GM21529 (cell line): ENCODE results near the gene RAP1A.

ENCODE experiments used
- ATAC-seq: cut with Tn5 transposase; IDR thresholded peaks from one replicate; pipeline ENCODE4 v1.9.1; 2021; ENCODE audit not compliant: unreplicated experiment

The RAP1A gene

DNA sequence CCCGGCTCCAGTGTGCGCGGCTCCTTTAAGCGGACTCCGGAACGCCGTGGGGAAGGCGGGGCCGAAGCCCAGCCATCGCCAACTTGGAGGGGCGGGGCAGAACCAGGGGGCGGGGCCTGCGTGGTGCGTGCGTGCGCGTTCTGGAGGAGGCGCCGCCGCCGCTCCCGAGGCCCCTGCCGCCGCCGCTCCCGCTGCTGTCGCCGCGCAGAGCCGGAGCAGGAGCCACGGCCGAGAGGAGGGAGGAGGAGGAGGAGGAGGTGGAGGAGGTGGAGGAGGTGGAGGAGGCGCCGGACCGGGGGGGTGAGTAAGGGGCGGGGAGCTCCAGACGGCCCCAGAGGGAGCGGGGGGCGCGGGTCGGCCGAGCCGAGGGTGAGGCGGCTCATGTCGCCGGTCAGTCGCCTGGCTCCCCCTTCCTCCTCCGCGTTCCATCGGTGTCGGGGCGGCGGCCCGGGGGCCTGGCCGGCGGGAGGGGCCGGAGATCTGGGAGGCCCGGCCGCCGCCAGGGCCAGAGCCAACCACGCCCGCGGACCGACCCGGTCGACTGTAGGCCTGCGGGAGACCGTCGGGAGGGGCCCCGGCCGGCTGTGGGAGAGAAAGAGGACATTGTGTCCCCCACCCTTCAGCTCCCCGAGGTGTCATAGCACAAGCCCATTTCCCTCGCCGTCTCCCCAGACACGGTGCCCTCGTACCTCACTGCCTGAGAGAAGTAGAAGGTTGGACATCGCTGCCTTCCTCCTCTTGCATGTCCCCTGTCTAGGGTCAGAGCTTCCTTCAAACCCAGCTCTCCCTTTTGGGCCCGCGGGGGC is at the start of gene RAP1A:
Gene RAP1A, plus strand, starts transcription at position 155 of the 806 bp plus-strand sequence. CDS start 71,572 bp downstream, outside the sequence.
- peak; percentile 46 for ATAC-seq

DNA sequence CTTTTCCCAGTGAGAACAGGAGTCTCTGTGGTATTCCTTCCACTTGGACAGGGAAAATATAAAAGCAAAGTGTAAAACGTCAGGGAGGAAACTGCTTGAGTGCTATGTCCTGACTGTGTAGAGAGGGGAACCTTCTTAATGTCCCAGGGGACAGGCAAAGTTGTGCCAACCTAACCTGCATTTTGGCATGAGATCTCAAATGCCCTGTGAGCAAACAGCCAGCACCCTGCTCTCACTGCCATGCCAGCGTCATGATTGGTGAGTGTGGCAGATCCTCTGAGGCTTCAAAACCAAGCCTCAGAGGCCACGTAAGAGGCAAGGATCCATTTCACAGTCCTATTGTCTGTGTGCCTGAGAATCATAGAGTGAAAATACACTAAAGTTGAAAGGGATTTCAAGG is 49.7 kb upstream of the RAP1A start:
- no peak for ATAC-seq

DNA sequence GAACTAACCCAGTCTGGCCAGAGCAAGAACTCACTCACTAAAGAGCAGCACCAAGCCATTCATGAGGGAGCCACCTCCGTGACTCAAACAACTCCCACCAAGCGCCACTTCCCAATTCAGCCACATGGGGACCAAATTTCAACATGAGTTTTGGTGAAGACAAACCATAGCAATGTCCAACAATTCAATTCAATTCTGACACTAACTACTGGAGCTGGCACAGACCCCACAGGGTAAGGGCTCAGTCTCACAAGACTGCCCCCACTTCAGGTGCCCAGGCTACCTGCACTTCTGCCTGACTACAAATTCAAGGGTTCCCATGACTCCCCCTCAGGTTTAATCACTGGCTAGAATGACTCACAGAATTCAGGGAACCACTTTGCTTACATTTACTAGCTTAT is 48.8 kb upstream of the RAP1A start:
- ATAC-seq = peak; percentile 51

DNA sequence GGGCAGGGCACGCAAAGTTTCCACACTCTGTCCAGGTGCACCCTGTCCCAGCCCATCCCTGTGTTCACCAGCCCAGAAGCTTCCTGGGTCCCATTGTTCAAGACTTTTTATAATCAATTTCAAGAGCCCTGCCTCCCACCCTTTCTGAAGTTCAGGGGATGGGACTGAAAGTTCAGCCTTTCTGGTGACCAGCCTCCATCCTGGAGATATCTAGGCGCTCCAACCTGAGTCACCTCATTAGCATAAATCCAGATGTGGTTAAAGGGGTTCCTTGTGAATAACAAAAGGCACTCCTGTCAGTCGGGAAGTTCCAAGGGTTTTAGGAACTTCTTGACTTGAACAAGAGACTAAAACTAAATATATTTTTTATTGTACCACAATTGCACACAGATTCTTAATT is 48.4 kb upstream of the RAP1A start:
- ATAC-seq = no peak

DNA sequence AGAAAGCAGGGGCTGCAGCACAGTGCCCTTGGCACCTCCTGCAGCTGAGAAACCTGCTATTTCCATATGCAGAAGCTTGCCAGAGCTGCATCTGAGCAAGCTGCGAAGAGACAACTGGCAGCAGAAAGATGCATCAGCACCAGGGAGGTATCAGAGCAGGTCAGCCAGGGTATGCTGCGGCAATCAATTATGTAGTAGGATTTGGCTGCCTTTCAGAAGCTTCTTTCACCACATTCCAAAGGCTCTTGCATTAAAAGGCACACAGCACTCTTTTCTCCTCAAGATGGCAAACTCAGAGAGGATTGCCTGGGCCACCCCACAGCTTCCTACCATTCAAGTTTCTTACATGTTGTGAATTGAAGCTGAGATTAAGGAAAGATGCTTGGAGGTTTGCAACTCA is 47.6 kb upstream of the RAP1A start:
- ATAC-seq = no peak

DNA sequence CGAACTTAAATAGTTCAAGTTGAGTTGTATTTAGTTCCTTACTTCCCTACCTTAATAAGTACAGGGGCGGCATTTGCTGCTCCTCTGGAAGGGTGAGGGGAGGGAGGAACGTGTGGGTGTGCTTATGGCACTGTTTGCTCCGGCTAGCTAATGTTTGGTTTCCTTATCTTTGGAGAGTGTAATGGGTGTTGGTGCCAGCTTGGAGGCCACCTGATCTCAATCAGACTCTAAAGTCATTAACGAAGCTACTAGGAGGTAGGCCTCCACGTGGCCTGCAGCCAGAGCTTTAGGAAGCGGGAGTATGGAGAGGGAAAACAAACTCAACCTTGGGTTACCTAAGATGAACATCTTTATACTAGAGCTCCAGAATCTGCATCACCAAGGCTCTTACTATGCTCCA is 43.0 kb upstream of the RAP1A start:
- ATAC-seq = no peak

DNA sequence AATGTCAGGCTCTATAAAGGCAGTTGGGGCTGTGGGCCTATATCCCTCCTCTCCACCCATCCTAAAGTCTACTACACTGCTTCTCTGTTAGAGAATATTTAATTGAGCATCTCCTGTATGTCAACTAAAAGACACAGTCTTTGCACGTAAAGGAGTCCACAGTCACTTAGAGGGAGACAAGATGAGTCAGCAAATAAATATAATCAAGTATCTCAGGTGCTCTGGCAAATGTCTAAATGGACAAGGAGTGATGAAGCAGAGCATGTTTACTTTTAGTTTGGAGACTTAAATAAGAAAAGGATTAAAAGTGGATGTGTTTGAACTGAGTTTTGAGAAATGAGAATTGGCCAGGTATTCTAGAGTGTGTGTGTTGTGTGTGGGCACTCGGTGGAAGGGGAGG is 41.8 kb upstream of the RAP1A start:
- ATAC-seq = no peak

DNA sequence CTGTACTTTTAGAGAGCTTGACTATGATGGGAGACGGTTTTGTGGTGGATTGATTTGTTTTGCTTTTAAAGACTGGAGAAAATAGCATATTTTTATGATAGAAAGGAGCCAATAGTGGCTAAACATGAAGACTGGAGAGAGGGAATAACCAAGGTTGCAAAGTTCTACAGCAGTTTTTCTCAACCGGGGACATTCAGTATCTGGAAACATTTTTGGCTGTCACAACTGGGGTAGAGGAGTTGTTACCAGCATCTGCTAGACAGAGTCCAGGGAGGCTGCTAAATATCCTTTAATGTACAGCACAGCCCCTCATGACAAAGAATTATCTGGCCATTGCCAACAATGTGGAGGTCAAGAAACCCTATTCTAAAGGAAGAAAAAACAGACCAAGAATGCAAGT is 38.4 kb upstream of the RAP1A start:
- ATAC-seq = no peak

DNA sequence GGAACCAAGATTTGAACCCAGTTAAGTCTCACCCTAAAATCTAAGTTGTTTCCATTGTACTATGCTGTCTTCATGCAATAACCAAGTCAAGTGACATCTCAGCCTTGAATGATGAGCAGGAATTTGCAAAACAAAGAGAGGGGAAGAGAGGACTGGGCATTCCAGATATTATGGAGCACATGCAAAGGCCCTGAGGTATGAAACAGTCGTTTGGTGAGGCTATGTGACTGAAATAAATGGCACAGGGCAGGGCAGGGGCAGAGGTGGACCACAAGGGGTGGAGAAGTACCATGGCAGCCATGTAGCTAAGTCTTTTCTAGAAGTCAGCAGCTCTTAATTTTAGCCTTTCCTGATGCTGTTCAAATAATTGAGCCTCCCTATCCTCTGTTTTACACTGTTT is 37.6 kb upstream of the RAP1A start:
- ATAC-seq = no peak

DNA sequence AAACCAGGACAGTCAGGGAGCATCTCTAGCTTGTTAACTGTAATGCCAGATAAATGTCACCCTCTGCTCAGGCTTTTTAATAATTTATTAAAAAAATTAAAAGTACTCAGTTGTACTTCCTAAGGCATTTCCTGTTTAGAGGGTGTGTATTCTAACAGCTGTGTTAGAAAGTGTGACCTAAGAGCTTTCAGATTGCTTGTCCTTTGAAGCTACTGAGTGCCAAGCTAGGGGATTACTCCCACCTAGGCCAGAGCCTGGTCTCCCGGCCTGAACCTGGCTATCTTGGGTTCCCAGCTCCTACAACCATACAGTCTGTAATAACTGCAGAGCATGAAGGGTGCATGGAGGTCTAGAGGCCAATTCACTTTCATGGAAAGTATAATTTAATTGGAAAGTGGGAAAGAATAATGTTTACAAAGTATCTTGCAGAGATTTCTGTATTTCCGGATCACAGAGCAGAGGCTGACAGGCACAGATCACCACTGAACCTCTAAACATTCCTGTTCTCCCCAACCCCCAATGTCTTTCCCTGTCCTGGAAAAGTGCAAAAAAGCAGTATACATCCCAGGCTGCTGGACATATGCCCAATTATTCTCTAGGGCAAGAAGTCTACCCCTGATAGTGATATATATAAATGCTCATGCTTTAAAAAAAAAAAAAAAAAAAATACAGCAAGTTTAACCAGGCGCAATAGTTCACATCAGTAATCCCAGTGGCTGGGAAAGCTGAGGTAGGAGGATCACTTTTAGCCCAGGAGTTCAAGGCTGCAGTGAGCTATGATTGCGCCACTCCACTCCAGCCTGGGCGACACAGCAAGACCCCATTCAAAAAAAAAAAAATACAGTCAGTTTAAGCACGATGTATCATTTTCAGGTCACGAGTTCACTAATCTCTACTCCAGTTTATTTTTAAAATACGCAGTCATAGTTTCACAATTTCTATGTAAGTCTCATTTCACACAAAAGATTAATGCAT is 36.7 kb upstream of the RAP1A start:
- ATAC-seq = no peak

DNA sequence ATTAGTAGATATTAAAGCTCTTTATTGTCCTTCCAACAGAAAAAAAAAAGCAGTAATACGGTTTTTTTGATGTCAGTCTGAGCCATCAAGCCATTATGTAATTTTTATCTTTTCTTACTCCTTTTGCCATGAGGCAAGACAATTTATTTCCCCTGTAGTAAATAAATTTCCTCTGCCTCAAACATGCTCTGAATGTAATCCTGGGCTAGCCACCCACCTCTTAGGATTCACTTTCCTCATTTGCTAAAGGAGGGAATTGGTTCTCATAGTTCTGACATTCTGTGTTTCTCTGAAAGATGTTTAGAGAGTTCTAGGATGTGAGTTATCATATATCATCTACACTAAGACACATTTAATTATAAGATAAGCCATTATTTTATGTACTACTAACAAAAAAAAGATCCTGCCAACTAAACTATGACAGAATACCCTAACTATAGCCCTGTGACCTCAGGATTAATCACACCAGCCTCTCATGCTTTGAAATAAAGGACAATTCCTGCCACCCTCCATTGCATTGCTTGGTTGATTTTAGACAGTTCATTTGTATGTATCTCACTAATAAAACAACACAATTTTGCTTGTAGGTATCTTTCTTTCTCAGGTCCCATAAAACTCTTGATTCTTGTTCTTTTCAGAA is 34.0 kb upstream of the RAP1A start:
- no peak for ATAC-seq

DNA sequence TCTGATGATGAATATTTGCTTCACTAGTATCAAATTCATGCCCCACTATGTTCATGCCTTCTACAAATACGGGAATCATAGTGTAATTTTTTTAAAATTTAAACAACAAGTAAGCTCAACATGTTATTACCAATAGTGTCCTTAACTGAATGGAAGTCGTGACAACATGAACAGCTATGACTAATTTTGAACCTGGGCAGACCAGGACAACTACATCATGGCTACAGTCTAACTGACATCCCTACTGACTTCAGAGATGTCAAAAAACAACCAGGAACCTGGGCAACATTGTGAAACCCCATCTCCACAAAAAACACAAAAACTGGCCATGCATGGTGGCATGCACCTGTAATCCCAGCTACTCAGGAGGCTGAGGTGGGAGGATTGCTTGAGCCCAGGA is 33.5 kb upstream of the RAP1A start:
- ATAC-seq = no peak

DNA sequence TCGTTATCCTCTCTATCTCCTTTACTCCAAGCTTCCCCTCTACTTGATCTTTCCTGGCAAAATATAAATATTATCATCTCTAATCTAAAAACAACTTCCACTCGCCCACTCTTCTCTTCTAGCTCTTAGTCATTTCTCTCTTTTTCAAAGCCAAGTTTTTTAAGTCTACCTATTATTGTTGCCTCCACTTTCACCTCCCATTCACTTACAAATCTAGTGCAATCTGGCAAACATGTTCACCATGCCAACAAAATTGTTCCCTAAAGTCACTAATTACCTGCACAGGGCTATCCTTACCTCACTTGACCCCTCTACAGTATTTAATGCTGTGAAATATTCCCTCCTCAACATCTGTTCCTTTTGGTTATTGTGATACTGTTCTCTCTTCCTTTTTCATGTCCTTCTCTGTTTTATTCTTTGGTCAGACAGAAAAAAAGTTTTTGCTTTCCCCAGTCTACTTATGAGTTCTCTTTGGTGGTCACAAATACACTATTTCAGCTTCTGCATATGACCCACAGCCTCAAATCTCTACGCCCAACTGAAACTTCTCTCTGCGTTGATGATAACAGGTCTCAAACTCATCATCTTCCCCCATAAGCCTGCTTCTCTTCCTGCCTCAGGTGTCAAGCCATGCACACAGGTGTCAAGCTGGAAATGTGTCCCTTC is 31.9 kb upstream of the RAP1A start:
- ATAC-seq = no peak

DNA sequence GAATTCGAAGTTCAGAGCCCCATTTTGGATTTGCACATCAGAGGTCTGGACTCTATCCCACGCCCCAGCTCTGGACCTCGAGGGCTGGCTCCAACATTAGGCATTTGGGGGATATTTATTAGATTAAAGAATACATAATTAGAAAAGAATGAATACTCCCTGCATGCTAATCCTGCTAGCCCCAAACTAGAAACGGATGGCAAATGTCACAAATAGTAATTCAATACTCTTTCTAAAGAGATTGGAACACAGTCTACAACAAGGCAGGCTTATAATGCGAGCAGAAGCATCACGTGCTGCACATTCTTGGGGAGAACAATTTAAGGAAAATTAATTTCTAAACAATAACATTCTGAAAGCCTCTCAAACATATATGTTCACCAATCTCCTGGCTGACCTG is 27.7 kb upstream of the RAP1A start:
- no peak for ATAC-seq

DNA sequence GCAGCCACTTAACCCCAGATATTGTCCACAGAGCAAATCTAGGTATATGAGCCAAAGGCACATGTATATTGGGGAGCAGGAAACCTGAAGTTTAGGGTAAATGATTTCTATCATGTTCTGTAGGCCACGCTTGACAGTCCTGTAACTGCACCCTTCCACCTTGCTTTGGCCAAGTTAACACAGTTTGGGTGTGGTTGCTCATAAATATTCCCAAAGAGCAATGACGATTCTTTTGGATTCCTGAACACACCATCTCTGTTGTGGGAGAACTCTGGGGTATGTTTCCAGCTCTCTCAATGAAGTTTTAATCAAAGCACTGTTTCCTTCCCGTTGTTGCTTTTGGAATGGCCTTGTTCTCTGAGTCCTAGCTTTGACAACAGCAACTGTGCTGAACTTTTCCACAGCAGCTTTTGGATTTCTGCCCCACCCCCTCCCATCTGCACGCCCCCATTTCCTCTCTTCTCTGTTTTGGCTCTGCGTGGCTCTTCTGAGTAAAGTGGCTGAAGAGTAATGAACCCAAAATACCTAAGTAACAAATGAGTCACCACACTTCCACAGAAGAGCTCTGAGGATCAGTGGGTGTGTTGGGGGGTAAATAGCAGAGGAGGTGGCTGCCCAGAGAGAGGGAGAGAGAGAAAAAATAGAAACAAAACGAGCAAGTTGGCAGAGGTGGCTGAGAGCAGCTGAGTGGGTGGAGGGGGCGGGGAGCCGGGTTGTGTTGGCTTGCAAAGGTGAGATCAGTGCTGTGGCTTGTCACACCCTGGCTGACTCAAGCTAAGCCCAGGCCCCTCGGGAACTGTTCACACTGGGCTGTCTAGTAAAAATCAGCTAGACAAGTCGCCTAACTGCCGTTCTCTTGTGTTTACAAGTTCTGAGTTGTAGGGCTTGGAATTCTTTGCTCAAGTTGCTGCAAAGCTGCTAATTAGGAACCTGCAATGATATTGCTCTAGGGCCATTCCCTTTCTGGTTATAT is 26.9 kb upstream of the RAP1A start:
- peak; percentile 81 for ATAC-seq

DNA sequence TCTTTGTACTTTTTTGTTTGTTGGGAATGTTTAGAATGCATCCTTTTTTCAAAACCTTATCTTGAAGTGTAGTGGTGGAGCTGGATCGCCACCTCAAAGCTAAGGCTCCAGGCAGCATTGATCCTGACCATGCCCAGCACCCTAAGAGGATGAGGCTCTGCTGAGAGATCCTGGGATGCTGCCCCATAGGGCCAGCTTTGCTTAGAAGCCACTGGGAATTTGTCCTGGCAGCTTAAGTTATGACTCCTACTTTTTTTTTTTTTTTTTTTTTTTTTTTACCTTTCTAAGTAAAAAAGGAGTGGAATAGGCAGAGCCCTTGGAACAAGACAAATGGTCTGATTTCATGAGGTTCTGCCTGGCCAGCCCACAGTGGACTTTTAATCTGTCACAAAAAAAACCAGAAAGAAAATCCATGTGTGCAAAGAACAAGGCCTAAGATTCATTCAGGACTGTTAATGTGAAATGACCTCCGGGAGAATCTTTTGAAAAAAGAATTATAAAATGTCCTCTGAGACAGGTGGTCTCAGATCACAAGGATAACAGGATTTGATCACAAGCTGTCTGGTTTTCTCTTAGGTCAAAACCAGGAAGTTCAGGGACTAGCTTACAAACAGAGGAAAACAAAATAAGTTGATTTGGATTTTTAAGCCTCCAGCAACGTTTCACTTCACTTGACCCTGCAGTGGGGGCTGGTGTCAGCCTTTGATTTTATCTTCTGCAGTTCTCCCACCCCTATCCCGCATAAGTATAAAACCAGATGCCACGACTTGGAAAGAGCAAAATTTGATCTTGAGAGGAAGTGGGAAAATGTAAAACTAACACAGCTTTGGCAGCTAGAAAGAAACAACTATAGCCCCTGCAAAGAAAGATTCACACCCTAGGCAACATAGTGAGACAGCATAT is 25.9 kb upstream of the RAP1A start:
- no peak for ATAC-seq

DNA sequence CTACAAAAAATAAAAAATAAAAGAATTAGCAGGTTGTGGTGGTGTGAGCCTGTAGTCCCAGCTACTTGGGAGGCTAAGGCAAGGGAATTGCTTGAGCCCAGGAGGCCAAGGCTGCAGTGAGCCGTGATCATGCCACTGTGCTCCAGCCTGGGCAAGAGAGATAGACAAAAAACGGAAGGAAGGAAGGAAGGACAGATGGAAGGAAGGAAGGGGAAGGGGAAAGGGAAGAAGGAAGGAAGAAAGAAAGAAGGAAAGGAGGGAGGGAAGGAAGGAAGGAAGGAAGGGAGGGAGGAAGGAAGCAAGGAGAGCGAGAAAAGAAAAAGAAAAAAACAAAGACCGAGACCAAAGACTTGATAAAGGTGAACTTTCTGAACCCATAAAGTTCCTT is 25.3 kb upstream of the RAP1A start:
- no peak for ATAC-seq

DNA sequence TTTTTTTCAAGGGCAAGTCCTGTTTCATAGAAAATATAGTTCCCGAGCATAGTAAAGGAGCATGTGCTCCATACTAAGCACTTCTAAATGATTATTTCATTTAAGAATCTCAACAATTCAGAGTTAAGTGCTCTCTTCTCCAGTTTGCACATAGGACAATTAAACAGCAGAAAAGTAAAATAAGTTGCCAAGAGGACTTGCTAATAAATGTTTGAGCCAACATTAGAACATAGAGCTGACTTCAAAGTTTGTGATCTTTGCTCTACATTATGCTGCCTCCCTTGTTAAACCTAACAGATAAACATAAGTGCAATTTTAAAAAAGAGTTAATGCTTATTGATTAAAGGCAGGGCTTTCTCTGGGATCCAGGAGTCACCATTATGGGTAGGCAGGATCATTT is 23.8 kb upstream of the RAP1A start:
- ATAC-seq = no peak

DNA sequence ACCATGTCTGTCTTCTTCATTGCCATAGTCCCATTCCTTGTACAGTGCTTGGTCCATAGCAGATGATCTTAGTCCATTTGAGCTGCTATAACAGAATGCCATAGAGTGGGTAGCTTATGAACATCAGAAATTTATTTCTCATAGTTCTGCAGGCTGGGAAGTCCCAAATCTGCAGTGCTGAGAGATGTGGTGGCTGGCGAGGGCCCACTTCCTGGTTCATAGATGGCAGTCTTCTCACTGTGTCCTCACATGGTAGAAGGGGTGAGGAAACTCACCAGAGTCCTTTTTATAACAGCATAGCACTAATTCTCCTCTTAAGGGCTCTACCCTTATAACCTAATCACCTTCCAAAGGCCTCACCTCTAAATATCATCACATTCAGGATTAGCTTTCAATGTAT is 23.1 kb upstream of the RAP1A start:
- no peak for ATAC-seq
